Nephron (organoid): Measurements from ENCODE around the gene MYL12A.

Experiments used
- H3K27ac Mint-ChIP-seq, 3 experiments: 2 replicates each; pipeline ENCODE4 v1.8.0; 2020; ENCODE audit warnings: mixed read lengths in 3 of 3, mild to moderate bottlenecking in 2 of 3, moderate library complexity in 1 of 3
- H3K27me3 Mint-ChIP-seq: 2 replicates; pipeline ENCODE4 v1.8.0; 2021; ENCODE audit warnings: low read depth, mild to moderate bottlenecking, moderate library complexity, mixed read lengths
- H3K36me3 Mint-ChIP-seq: 2 replicates; pipeline ENCODE4 v1.8.0; 2020; ENCODE audit warnings: low read depth, mixed read lengths
- H3K4me1 Mint-ChIP-seq: 2 replicates; pipeline ENCODE4 v1.8.0; 2020; ENCODE audit warnings: mixed read lengths
- H3K4me3 Mint-ChIP-seq, 3 experiments: 2 replicates each; pipeline ENCODE4 v1.8.0; 2020; ENCODE audit warnings: mild to moderate bottlenecking in 3 of 3, mixed read lengths in 3 of 3, moderate library complexity in 2 of 3
- H3K9me3 Mint-ChIP-seq: 2 replicates; pipeline ENCODE4 v1.8.0; 2020; ENCODE audit warnings: mixed read lengths
- CTCF ChIP-seq, 3 experiments: fragments of 200-600 bp; sonication (generic); IDR thresholded peaks; one replicate each; pipeline ENCODE4 v1.5.0; 2021; ENCODE audit warnings: antibody characterized with exemption in 3 of 3; ENCODE audit not compliant: unreplicated experiment in 3 of 3

MYL12A gene

GRCh38 chr18:3211236-3211992 is 36.2 kb upstream of the MYL12A start:
- H3K36me3 Mint-ChIP-seq: no peaks in the 10 kb centered on the region
- H3K4me3 Mint-ChIP-seq: peak overlapping the region in 2 of 3 experiments; percentile 24 to 67
- H3K9me3 Mint-ChIP-seq: peaks cover 4% of the 10 kb centered on the region
- H3K27ac Mint-ChIP-seq: peak overlapping the region; percentile 78 to 84 (median 81)
- no peak for TF ChIP-seq CTCF (IDR thresholded peaks at IDR 0.05; ENCODE audit: unreplicated experiment in 3 of 3)
- no peaks in the 10 kb centered on the region for H3K27me3 Mint-ChIP-seq
- H3K4me1 Mint-ChIP-seq: peaks cover 49% of the 10 kb centered on the region

- Mint-ChIP-seq H3K36me3 (no peaks in the 10 kb centered on the region), H3K27ac (peak overlapping the region; percentile 45 to 50 (median 50)), H3K9me3 (no peaks in the 10 kb centered on the region), H3K4me1 (peaks cover 62% of the 10 kb centered on the region), H3K27me3 (no peaks in the 10 kb centered on the region), H3K4me3 (peak overlapping the region in 1 of 3 experiments; percentile 51)
- TF ChIP-seq CTCF (IDR thresholded peaks at IDR 0.05; ENCODE audit: unreplicated experiment in 3 of 3): no peak
Observed at GRCh38 chr18:3212657-3213056, 34.9 kb upstream of the MYL12A start.

GRCh38 chr18:3213300-3214059 is 34.1 kb upstream of the MYL12A start:
- H3K4me3 Mint-ChIP-seq: peak overlapping the region in 1 of 3 experiments; percentile 51
- no peaks in the 10 kb centered on the region for H3K9me3 Mint-ChIP-seq
- peak overlapping the region in 2 of 3 experiments; percentile 45 to 50 for H3K27ac Mint-ChIP-seq
- peaks cover 70% of the 10 kb centered on the region for H3K4me1 Mint-ChIP-seq
- no peak for TF ChIP-seq CTCF (IDR thresholded peaks at IDR 0.05; ENCODE audit: unreplicated experiment in 3 of 3)
- no peaks in the 10 kb centered on the region for H3K36me3 Mint-ChIP-seq
- no peaks in the 10 kb centered on the region for H3K27me3 Mint-ChIP-seq

GRCh38 chr18:3214855-3215637 is 32.6 kb upstream of the MYL12A start:
- H3K4me1 Mint-ChIP-seq: peaks cover 82% of the 10 kb centered on the region
- no peaks in the 10 kb centered on the region for H3K9me3 Mint-ChIP-seq
- H3K27ac Mint-ChIP-seq: no peak overlapping the region
- TF ChIP-seq CTCF (IDR thresholded peaks at IDR 0.05; ENCODE audit: unreplicated experiment in 3 of 3): no peak
- no peaks in the 10 kb centered on the region for H3K27me3 Mint-ChIP-seq
- no peaks in the 10 kb centered on the region for H3K36me3 Mint-ChIP-seq
- no peak overlapping the region for H3K4me3 Mint-ChIP-seq

GRCh38 chr18:3216987-3217386 is 30.6 kb upstream of the MYL12A start:
- peaks cover 69% of the 10 kb centered on the region for H3K4me1 Mint-ChIP-seq
- peak overlapping the region; percentile 38 to 75 (median 52) for H3K27ac Mint-ChIP-seq
- H3K27me3 Mint-ChIP-seq: no peaks in the 10 kb centered on the region
- H3K9me3 Mint-ChIP-seq: no peaks in the 10 kb centered on the region
- H3K4me3 Mint-ChIP-seq: peak overlapping the region in 2 of 3 experiments; percentile 63 to 75
- H3K36me3 Mint-ChIP-seq: no peaks in the 10 kb centered on the region
- TF ChIP-seq CTCF (IDR thresholded peaks at IDR 0.05; ENCODE audit: unreplicated experiment in 3 of 3): no peak
